Measurements from ENCODE around the gene PPARGC1A. TPM values are rescaled to one million over a fixed set of nuclear protein-coding genes. Genes with fewer than 3 reads are reported as not detected.

PPARGC1A gene
- total and polyA plus RNA-seq, 2 donors (not counting 3 experiments of a cell fraction or from before 2014, with no cell fraction given), result not detected

DNA sequence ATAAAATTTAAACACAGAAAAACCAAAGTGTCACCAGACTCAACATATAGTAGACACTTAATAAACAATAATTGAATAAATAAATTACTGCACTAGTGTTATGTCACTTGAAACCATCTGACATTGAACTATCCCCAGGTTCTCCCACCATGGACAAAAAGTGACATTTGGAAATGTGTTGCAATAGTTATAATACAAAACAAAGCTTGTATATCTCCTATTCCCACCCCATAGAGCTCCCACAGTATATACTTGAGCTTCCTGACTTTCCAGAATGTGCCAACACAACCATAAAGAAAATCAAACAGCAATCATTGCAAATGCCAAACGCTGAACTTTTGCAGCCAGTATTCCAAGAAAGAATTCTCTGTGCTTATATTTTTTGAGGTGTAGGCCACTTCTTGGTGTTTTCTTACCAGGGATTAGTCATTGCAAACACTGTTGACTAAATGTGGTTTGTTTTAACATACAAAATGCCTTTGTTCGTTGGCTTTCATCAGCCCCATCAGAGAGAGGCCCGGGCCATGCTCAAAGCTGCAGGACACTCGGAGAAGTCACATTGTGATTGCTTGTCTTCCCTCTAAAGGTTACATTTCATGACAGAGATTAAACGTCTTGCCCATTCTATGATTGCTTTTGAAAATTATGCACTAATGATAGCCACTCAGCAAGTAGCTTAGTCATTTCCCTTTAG lies 33.8 kb downstream of the PPARGC1A start:
- Histone ChIP-seq H3K9me1 (replicated peaks; ENCODE audit: control insufficient read depth, extremely low read depth, insufficient read depth, low read length) (no peaks in the 10 kb centered on the region), H3K36me3 (ENCODE audit: control insufficient read depth in 2 of 2, extremely low read depth in 1 of 2, insufficient read depth in 2 of 2, low read length in 2 of 2) (no peaks in the 10 kb centered on the region), H3K9me3 (replicated peaks; ENCODE audit: control insufficient read depth, insufficient read depth, low read length) (peaks cover 4% of the 10 kb centered on the region), H3K27me3 (ENCODE audit: control insufficient read depth in 2 of 2, insufficient read depth in 2 of 2, low read length in 2 of 2) (no peaks in the 10 kb centered on the region), H3K9ac (replicated peaks; ENCODE audit: extremely low read depth, insufficient read depth, low read length) (no peak overlapping the region), H3K4me3 (replicated peaks in 1 of 3; ENCODE audit: insufficient read depth in 1 of 3, low read depth in 1 of 3, low read length in 3 of 3) (no peak overlapping the region), H3K4me1 (ENCODE audit: control insufficient read depth, extremely low read depth, insufficient read depth, low read length) (no peaks in the 10 kb centered on the region), H3K4me2 (ENCODE audit: insufficient read depth, low read length) (no peak overlapping the region), H4K20me1 (replicated peaks; ENCODE audit: control insufficient read depth, extremely low read depth, insufficient read depth, low read length) (no peaks in the 10 kb centered on the region), H3K79me2 (ENCODE audit: control insufficient read depth, insufficient read depth, low read length) (no peaks in the 10 kb centered on the region), H2AFZ (ENCODE audit: low read depth, low read length) (no peak overlapping the region), H3K27ac (ENCODE audit: insufficient read depth, low read depth, low read length) (no peak overlapping the region)
- TF ChIP-seq GATA2 (IDR thresholded peaks at IDR 0.05; ENCODE audit: insufficient read depth, insufficient read length, low read depth, low read length) (no peak), FOS (IDR thresholded peaks at IDR 0.05; ENCODE audit: borderline replicate concordance, insufficient read depth, low read length) (no peak), POLR2A (IDR thresholded peaks at IDR 0.05; ENCODE audit: low read depth, low read length) (no peak), EZH2 (IDR thresholded peaks at IDR 0.05; ENCODE audit: borderline replicate concordance, low read depth, low read length, severe bottlenecking) (no peak), MYC (IDR thresholded peaks at IDR 0.05; ENCODE audit: low read depth, low read length) (no peak), POLR2AphosphoS5 (IDR thresholded peaks at IDR 0.05; ENCODE audit: insufficient read depth, low read depth, low read length) (no peak), JUN (IDR thresholded peaks at IDR 0.05; ENCODE audit: borderline replicate concordance, insufficient read depth, insufficient read length, low read depth) (no peak)
- TF ChIP-seq, protein P1, sequence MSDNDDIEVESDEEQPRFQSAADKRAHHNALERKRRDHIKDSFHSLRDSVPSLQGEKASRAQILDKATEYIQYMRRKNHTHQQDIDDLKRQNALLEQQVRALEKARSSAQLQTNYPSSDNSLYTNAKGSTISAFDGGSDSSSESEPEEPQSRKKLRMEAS (IDR thresholded peaks at IDR 0.05; ENCODE audit: insufficient read depth, insufficient read length), result no peak
- TF ChIP-seq, protein P2, sequence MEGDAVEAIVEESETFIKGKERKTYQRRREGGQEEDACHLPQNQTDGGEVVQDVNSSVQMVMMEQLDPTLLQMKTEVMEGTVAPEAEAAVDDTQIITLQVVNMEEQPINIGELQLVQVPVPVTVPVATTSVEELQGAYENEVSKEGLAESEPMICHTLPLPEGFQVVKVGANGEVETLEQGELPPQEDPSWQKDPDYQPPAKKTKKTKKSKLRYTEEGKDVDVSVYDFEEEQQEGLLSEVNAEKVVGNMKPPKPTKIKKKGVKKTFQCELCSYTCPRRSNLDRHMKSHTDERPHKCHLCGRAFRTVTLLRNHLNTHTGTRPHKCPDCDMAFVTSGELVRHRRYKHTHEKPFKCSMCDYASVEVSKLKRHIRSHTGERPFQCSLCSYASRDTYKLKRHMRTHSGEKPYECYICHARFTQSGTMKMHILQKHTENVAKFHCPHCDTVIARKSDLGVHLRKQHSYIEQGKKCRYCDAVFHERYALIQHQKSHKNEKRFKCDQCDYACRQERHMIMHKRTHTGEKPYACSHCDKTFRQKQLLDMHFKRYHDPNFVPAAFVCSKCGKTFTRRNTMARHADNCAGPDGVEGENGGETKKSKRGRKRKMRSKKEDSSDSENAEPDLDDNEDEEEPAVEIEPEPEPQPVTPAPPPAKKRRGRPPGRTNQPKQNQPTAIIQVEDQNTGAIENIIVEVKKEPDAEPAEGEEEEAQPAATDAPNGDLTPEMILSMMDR (IDR thresholded peaks at IDR 0.05; ENCODE audit: extremely low read depth in 1 of 2, insufficient read depth in 1 of 2, low read depth in 1 of 2, low read length in 2 of 2), result no peak
- POLR2A ChIA-PET, result no interaction called here
- BruUV-seq (replicated peaks), result no TSS peak
- dilution Hi-C loops (cut with MboI; ENCODE audit: extremely low pct_ligation_motif_present, low sequenced_read_pairs) (no loop called here), intact Hi-C loops (cut with micrococcal nuclease) (no loop called here)
- FAIRE-seq, result no peak
- CTCF ChIA-PET, result no interaction called here
- no peak for DNase-seq (ENCODE audit: low read depth, low spot score)
